T-cell (primary cell): ENCODE data around the gene GABBR2. TPM values are rescaled to one million over a fixed set of nuclear protein-coding genes. Genes with fewer than 3 reads are reported as not detected.
"Not testable (repeated sequence)": the region's sequence is repeated elsewhere in the genome, so short reads cannot be mapped to it uniquely, and the experiment has no call there.

Experiments used
- ATAC-seq, 4 experiments: fragments of 200-7000 bp in 3 of 4; fragments of 150-1000 bp in 1 of 4; cut with Tn5 transposase; replicated peaks in 1 of 4; 1 replicate in 3 of 4; 2 replicates in 1 of 4; pipeline ENCODE4 v1.10.0; 2021; ENCODE audit warnings: moderate library complexity in 3 of 4, mild to moderate bottlenecking in 2 of 4, moderate number of reproducible peaks in 1 of 4
- CTCF ChIA-PET, 2 donors: fragments of 300-600 bp; sonication (Branson Sonifier 250); formaldehyde crosslinking; loops; one replicate each; lab custom pipeline; 2022; ENCODE audit warnings: antibody characterized with exemption in 2 of 2; lab: Charles Lee
- POLR2A ChIA-PET, 2 donors: fragments of 300-600 bp; sonication (Branson Sonifier 250); formaldehyde crosslinking; loops; one replicate each; lab custom pipeline; 2022; ENCODE audit warnings: antibody characterized with exemption in 2 of 2; lab: Charles Lee
- DNase-seq, 35 experiments: peaks; one replicate each; pipeline versions ENCODE4 v3.0.0 to v3.0.0-alpha.2; 2013 to 2023
- H3K27ac ChIP-seq: one replicate; pipeline ENCODE4 v1.5.1; 2013; ENCODE audit warnings: low read length
- H3K27me3 ChIP-seq, 2 experiments: replicated peaks in 1 of 2; 1 replicate in 1 of 2; 2 replicates in 1 of 2; pipeline versions ENCODE4 v1.6.1 to v1.7.0; 2013; ENCODE audit warnings: low read length in 1 of 2, mixed read lengths in 1 of 2; ENCODE audit not compliant: control insufficient read depth in 2 of 2, insufficient read depth in 2 of 2; ENCODE audit errors: extremely low read depth in 1 of 2
- H3K36me3 ChIP-seq, 2 donors: 1 replicate in 1 of 2; 2 replicates in 1 of 2; pipeline versions ENCODE4 v1.6.1 to v1.7.0; 2013; ENCODE audit warnings: low read length in 1 of 2; ENCODE audit not compliant: control insufficient read depth in 2 of 2, insufficient read depth in 1 of 2; ENCODE audit errors: extremely low read depth in 1 of 2
- H3K4me1 ChIP-seq, 2 experiments: 1 replicate in 1 of 2; 2 replicates in 1 of 2; pipeline versions ENCODE4 v1.6.1 to v1.7.0; 2013; ENCODE audit warnings: low read length in 2 of 2, mixed read lengths in 1 of 2; ENCODE audit not compliant: insufficient read depth in 2 of 2, control insufficient read depth in 1 of 2; ENCODE audit errors: extremely low read depth in 1 of 2
- H3K4me3 ChIP-seq, 2 donors: 1 replicate in 1 of 2; 2 replicates in 1 of 2; pipeline versions ENCODE4 v1.5.1 to v1.7.0; 2013; ENCODE audit warnings: mild to moderate bottlenecking in 2 of 2, low read length in 1 of 2, moderate library complexity in 1 of 2; ENCODE audit not compliant: control insufficient read depth in 1 of 2; ENCODE audit errors: extremely low read depth in 1 of 2
- H3K9me3 ChIP-seq: 2 replicates; pipeline ENCODE4 v1.7.0; 2013
- H3K27ac Mint-ChIP-seq, 2 donors: one replicate each; pipeline ENCODE4 v1.8.0; 2020 to 2021; ENCODE audit warnings: mild to moderate bottlenecking in 2 of 2, mixed read lengths in 2 of 2
- H3K27me3 Mint-ChIP-seq, 2 donors: one replicate each; pipeline ENCODE4 v1.8.0; 2021 to 2022; ENCODE audit warnings: mixed read lengths in 2 of 2
- H3K36me3 Mint-ChIP-seq: one replicate; pipeline ENCODE4 v1.8.0; 2021; ENCODE audit warnings: mixed read lengths
- H3K4me1 Mint-ChIP-seq, 3 donors: one replicate each; pipeline ENCODE4 v1.8.0; 2020 to 2022; ENCODE audit warnings: mixed read lengths in 3 of 3, mild to moderate bottlenecking in 1 of 3
- H3K4me3 Mint-ChIP-seq, 3 donors: one replicate each; pipeline ENCODE4 v1.8.0; 2020 to 2022; ENCODE audit warnings: mild to moderate bottlenecking in 3 of 3, mixed read lengths in 3 of 3, moderate library complexity in 3 of 3
- H3K9me3 Mint-ChIP-seq, 3 donors: one replicate each; pipeline ENCODE4 v1.8.0; 2020 to 2022; ENCODE audit warnings: mixed read lengths in 3 of 3
- WGBS: methylation state at CpG from one replicate; pipeline ENCODE4 v1.1.5; 2013; ENCODE audit warnings: missing lambda C conversion rate; ENCODE audit not compliant: insufficient coverage; 5-methylcytosine and 5-hydroxymethylcytosine counted together
- total RNA-seq, 35 experiments: library from RNA in 6 of 35; stranded (reverse) in 6 of 35; fragments of 120-200 nt in 1 of 35; gene quantifications; one replicate each; pipeline versions ENCODE4 v1.2.1 to v1.2.4 and lab custom pipeline; 2013 to 2026

The GABBR2 gene
- total RNA-seq, 5 donors from 2014 or later (not counting 1 experiment from before 2014, with no cell fraction given): 0.03 TPM; not detected in 4

DNA sequence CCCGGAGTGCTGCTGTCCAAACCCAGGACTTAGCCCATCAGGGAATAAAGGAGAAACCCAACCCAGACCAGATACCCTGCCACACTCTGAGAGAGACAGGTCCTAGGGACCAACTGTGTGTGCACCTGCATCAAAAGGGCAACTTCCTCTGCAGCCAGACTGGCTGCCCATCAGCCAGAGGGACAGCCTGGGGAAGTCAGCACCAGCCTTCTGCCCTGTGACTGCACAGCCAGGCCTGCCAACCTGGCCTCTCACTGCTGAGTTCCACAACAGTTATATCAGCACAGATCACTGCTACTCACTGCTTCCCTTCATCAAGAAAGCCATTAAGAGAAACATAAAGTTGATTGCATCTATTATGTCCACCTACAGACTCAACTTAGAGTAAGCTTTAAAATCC lies 18.0 kb downstream of the GABBR2 start:
- peaks cover 0 to 2% (median 0%) of the 10 kb centered on the region in 3 donors for H3K4me1 Mint-ChIP-seq
- no peak overlapping the region for H3K4me3 Mint-ChIP-seq
- no peaks in the 10 kb centered on the region for H3K36me3 Mint-ChIP-seq
- CTCF ChIA-PET: no interaction called here
- Histone ChIP-seq H3K27me3 (peaks cover 0 to 17% of the 10 kb centered on the region in 2 experiments), H3K9me3 (no peaks in the 10 kb centered on the region), H3K4me1 (no peaks in the 10 kb centered on the region), H3K36me3 (no peaks in the 10 kb centered on the region), H3K27ac (no peak overlapping the region), H3K4me3 (no peak overlapping the region)
- DNase-seq (no peak), ATAC-seq (no peak)
- peaks cover 10 to 17% of the 10 kb centered on the region in 2 donors for H3K27me3 Mint-ChIP-seq
- 86% methylated on average over 1 of the region's 1 CpG for WGBS
- no peaks in the 10 kb centered on the region for H3K9me3 Mint-ChIP-seq
- H3K27ac Mint-ChIP-seq: no peak overlapping the region
- POLR2A ChIA-PET: no interaction called here

DNA sequence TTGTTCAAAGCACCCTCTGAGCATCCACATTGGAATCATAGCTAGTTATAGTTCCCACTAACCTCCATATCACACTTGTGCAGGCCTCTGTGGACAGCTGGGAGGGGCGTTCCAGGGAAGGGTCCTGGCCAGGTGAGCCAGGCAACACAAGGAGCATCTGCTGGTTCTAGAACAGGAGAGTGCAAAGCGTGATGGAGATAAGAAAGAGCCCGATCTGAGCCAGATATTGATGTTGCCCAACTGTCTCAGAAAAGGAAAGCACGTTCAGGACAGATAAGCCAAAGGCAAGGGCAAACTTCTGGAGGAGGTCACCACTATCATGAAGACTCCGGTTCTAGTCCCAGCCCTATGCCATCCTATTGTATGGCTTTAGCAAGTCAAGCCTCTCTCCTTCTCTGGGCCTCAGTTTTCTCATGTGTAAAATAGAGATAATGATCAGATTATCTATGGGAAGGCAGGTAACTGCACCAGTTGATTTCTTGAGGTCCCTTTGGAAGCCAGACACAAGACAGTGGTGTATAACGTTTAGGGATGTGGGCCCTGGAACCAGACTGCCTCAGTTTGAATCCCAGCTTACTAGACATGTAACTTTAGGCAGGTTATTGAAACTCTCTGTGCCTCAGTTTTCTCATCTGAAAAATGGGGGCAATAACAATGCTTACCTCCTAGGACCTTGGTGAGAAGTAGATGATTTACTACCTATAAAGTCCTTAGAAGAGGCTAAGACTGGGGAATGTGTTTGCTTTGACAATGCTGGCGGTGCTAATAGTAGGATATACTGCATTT lies 19.8 kb downstream of the GABBR2 start:
- no peak overlapping the region for H3K4me3 Mint-ChIP-seq
- ATAC-seq: no peak
- H3K36me3 Mint-ChIP-seq: no peaks in the 10 kb centered on the region
- no peak for DNase-seq
- CTCF ChIA-PET: no interaction called here
- peaks cover 0 to 2% (median 0%) of the 10 kb centered on the region in 3 donors for H3K4me1 Mint-ChIP-seq
- no peak overlapping the region for H3K27ac Mint-ChIP-seq
- peaks cover 8 to 9% of the 10 kb centered on the region in 2 donors for H3K27me3 Mint-ChIP-seq
- no peaks in the 10 kb centered on the region for H3K36me3 ChIP-seq
- no peak overlapping the region for H3K4me3 ChIP-seq
- no peaks in the 10 kb centered on the region for H3K9me3 ChIP-seq
- no peak overlapping the region for H3K27ac ChIP-seq
- 78% methylated on average over 4 of the region's 7 CpGs for WGBS
- POLR2A ChIA-PET: no interaction called here
- no peaks in the 10 kb centered on the region for H3K4me1 ChIP-seq
- H3K27me3 ChIP-seq: peaks cover 0 to 12% of the 10 kb centered on the region in 2 experiments
- H3K9me3 Mint-ChIP-seq: no peaks in the 10 kb centered on the region

DNA sequence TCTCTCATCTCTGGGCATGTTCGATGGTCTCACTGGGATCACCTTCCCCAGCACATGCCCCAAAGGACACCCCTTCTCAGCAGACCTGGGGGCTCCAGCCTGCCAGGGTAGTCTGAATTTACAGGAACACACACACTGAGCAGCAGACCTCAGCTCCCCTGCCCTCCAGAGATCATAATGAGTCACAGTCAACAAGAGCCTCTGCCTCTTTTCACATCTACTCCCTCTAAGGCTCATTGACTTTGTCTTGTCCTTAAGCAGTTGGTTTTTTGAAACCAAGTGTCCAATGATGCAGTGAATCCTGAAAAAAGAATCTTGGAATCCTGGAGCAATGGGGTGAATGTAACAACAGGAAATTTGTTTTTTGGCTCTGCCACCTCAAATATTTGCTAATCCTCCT lies 20.8 kb downstream of the GABBR2 start:
- 71% methylated on average over 1 of the region's 1 CpG for WGBS
- H3K36me3 ChIP-seq: no peaks in the 10 kb centered on the region
- no peak overlapping the region for H3K4me3 ChIP-seq
- no peaks in the 10 kb centered on the region for H3K4me1 ChIP-seq
- peaks cover 0 to 2% (median 0%) of the 10 kb centered on the region in 3 donors for H3K4me1 Mint-ChIP-seq
- H3K27me3 ChIP-seq: peaks cover 0 to 8% of the 10 kb centered on the region in 2 experiments
- no peaks in the 10 kb centered on the region for H3K36me3 Mint-ChIP-seq
- CTCF ChIA-PET: no interaction called here
- peaks cover 3% of the 10 kb centered on the region in 2 donors for H3K27me3 Mint-ChIP-seq
- ATAC-seq (no peak), DNase-seq (no peak)
- no peak overlapping the region for H3K27ac ChIP-seq
- POLR2A ChIA-PET: no interaction called here
- no peak overlapping the region for H3K27ac Mint-ChIP-seq
- H3K9me3 Mint-ChIP-seq: no peaks in the 10 kb centered on the region
- H3K9me3 ChIP-seq: no peaks in the 10 kb centered on the region
- H3K4me3 Mint-ChIP-seq: no peak overlapping the region

DNA sequence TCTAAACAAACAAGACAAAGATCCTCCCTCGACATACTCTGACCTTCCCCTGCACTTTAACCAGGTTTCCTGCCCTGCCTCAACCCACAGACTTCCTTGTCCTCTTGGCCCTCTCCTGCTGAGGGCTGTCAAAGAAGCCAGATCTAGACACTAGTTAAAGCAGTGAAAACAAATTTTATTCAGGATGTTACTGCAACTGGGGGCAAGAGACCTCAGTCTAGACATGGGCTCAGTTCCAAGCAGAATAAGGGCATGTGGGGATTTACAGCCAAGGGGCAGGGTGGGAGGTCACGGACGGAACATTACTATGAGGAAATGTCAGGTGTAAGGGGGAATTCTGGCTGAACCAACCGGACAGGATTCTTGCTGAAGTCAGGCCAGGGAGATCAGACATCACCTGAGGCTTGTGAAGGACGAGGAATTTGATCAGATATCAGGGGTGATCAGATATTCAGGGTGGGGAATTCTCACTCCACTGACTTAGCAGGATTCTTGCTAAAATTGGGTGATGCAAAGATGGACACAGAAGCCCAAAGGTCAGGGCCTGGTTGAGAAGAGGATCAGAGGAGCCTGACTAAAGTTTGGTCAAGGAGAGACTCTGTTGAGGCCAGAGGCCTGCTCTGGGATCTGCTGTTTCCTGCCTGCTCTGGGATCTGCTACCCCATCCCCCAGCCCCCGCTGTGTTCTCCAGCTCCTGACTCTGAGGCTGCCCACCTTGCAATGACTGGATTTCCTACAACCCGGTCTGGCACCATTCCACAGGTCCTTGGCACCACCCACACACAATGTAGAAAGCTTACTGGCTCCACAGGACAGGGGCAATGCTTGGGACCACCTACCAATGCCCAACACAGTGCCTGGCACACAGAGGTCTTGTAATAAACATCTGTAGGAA lies 21.5 kb downstream of the GABBR2 start:
- Mint-ChIP-seq H3K27me3 (peaks cover 3% of the 10 kb centered on the region in 2 donors), H3K9me3 (no peaks in the 10 kb centered on the region), H3K4me3 (no peak overlapping the region), H3K27ac (no peak overlapping the region), H3K4me1 (peaks cover 0 to 2% (median 0%) of the 10 kb centered on the region in 3 donors), H3K36me3 (no peaks in the 10 kb centered on the region)
- Histone ChIP-seq H3K36me3 (no peaks in the 10 kb centered on the region), H3K4me1 (no peaks in the 10 kb centered on the region), H3K27me3 (peaks cover 0 to 4% of the 10 kb centered on the region in 2 experiments), H3K4me3 (no peak overlapping the region), H3K27ac (no peak overlapping the region), H3K9me3 (no peaks in the 10 kb centered on the region)
- ChIA-PET POLR2A (no interaction called here), CTCF (interaction anchor here in 1 of 2 donors (0.6 kb wide), 1 partner anchor 18 kb away, joined by 4 read pairs; no protein-coding TSS in a partner anchor)
- WGBS: 44% methylated on average over 6 of the region's 7 CpGs
- no peak for ATAC-seq
- DNase-seq: no peak

DNA sequence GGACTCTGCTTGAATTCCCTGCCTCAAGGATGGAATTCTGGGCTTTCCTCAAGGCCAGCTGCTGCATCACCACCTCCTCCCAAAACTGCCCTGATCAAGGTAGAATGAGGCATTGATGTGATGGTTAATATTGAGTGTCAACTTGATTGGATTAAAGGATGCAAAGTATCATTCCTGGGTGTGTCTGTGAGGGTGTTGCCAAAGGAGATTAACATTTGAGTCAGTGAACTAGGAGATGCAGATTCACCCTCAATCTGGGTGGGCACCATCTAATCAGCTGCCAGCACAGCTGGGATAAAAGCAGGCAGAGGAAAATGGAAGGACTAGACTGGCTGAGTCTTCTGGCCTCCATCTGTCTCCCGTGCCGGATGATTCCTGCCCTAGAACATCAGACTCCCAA lies 23.9 kb downstream of the GABBR2 start:
- CTCF ChIA-PET: not testable (repeated sequence)

DNA sequence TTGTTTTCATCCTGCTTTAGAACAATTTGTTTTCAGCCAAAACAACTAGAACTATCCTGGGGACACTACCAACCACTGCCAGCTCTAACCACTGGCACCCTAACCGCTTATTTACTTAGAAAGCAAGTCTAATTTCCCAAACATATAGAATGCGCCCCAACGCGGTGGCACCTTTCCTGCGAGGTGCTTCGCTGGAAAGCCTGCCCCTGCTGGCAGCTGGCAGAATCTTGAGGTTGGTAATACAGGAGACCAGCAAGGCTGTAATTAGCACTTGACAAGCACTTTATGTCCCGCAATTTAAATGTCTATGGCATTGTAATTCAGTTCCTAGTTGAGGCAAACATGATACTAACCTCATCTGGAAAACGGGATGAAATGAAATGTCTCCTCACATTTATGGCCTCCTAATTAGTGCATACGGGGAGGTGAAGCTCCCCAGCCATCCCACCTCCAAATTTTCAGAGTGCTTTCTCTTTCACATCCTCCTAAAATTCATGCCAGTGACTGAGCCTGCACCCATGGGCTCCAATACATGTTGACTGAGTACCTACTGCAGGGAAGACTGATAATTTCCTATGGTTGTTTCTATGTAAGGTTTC lies 30.4 kb downstream of the GABBR2 start:
- Histone ChIP-seq H3K4me3 (no peak overlapping the region), H3K27me3 (peaks cover 0 to 15% of the 10 kb centered on the region in 2 experiments), H3K9me3 (no peaks in the 10 kb centered on the region), H3K36me3 (no peaks in the 10 kb centered on the region), H3K27ac (no peak overlapping the region), H3K4me1 (no peaks in the 10 kb centered on the region)
- Mint-ChIP-seq H3K4me1 (no peaks in the 10 kb centered on the region), H3K27me3 (peaks cover 25 to 27% of the 10 kb centered on the region in 2 donors), H3K36me3 (no peaks in the 10 kb centered on the region), H3K4me3 (no peak overlapping the region), H3K9me3 (peaks cover 0 to 5% (median 3%) of the 10 kb centered on the region in 3 donors), H3K27ac (no peak overlapping the region)
- peak in 1 of 35 experiments; percentile 4 for DNase-seq
- CTCF ChIA-PET: interaction anchor here in 1 of 2 donors (0.7 kb wide), 1 partner anchor 204 kb away, joined by 3 read pairs; no protein-coding TSS in a partner anchor
- no peak for ATAC-seq
- POLR2A ChIA-PET: no interaction called here
- 31% methylated on average over 8 of the region's 9 CpGs for WGBS

More for the DNA sequence above, 23.9 kb downstream of the GABBR2 start:
- H3K36me3 Mint-ChIP-seq, POLR2A ChIA-PET, H3K4me3 Mint-ChIP-seq, H3K4me3 ChIP-seq, H3K27ac ChIP-seq, H3K27me3 ChIP-seq, DNase-seq, H3K9me3 ChIP-seq, ATAC-seq, H3K27me3 Mint-ChIP-seq, H3K4me1 Mint-ChIP-seq, H3K27ac Mint-ChIP-seq, H3K36me3 ChIP-seq, H3K4me1 ChIP-seq, H3K9me3 Mint-ChIP-seq: not testable (repeated sequence)
- WGBS: 100% methylated on average over 2 of the region's 2 CpGs
